ENCODE results near the gene PROK1.

The PROK1 gene

DNA sequence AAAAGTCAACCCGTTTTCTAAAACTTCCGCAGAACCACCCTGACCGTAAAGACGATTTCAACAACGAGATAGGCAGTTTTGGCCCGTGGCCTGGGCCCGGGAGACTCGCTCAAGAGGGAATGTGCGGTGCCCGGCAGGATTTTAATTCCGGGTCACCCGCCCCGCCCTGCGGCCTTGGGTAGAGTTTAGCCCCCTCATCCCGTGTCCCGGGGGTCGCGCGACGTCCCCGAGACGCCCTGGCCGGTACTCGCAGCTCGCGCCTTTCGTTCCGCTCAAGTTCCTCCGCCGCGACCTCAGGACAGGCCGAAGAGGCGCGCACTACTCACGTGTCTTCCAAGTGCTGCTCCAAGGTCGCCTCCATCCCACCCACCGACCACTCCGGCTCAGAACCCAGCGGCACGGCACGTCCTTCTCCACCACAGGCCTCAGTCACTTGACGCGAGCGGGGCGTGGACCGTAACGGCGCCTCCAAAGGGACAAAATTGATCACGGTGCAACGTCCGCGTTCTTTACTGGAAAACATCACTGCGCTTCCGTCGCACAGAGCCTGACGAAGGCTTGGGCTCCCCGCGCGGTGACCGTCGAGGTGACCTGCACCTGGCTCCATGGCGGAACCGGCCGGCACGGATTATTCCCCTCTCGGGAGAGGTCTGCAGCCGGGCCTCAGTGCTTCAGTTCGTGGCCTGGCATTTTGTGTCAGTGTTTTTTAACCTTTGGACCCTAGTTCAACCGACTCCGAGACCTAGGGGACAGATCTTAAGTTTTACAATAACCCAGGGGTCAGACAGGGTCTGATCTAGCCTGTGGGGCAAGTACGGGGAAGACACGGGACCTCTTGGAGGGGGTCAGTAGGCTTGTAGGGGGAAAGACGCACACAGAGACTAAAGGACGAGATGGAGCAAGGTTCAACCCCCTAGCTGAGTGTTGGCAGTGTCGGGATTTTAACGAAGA is 43.4 kb upstream of the PROK1 start, which contains the start of gene LAMTOR5:
LAMTOR5 (minus strand) TSS at position 435 of the 951 bp plus-strand sequence; CDS start at position 361, 74 bp downstream.
- H3K9me3 ChIP-seq (ENCODE audit: low read length), result no peaks in the 10 kb centered on the region
- H3K9ac ChIP-seq (ENCODE audit: low read length), result peak within 1 kb of the TSS; percentile 86
- H3K4me2 ChIP-seq (ENCODE audit: low read length), result peak within 1 kb of the TSS; percentile 92
- no peaks in the 10 kb centered on the region for H3F3A ChIP-seq (ENCODE audit: insufficient read depth, low read length)
- no peaks in the 10 kb centered on the region for H3K9me2 ChIP-seq (ENCODE audit: low read depth, low read length)
- peaks cover 31% of the 10 kb centered on the region for H3K4me1 ChIP-seq (ENCODE audit: insufficient read depth, low read length, severe bottlenecking)
- TF ChIP-seq EZH2 (IDR thresholded peaks at IDR 0.05; ENCODE audit: borderline replicate concordance, low read length), result no peak
- TF ChIP-seq, protein P1, sequence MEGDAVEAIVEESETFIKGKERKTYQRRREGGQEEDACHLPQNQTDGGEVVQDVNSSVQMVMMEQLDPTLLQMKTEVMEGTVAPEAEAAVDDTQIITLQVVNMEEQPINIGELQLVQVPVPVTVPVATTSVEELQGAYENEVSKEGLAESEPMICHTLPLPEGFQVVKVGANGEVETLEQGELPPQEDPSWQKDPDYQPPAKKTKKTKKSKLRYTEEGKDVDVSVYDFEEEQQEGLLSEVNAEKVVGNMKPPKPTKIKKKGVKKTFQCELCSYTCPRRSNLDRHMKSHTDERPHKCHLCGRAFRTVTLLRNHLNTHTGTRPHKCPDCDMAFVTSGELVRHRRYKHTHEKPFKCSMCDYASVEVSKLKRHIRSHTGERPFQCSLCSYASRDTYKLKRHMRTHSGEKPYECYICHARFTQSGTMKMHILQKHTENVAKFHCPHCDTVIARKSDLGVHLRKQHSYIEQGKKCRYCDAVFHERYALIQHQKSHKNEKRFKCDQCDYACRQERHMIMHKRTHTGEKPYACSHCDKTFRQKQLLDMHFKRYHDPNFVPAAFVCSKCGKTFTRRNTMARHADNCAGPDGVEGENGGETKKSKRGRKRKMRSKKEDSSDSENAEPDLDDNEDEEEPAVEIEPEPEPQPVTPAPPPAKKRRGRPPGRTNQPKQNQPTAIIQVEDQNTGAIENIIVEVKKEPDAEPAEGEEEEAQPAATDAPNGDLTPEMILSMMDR (IDR thresholded peaks at IDR 0.05; ENCODE audit: low read length), result 0 out of 2 replicates have a peak, but pooled peaks have one; percentile 6
- no peaks in the 10 kb centered on the region for H4K20me1 ChIP-seq (ENCODE audit: insufficient read depth, low read length)
- peaks cover 6% of the 10 kb centered on the region for H3K79me2 ChIP-seq (ENCODE audit: insufficient read depth, low read length)
- peaks cover 28% of the 10 kb centered on the region for H3K36me3 ChIP-seq (ENCODE audit: insufficient read depth, low read length)
- peak within 1 kb of the TSS; percentile 86 for H2AFZ ChIP-seq (ENCODE audit: low read length)
- H3K27ac ChIP-seq (ENCODE audit: low read depth, low read length, poor library complexity, severe bottlenecking), result peak within 1 kb of the TSS; percentile 63
- H3K4me3 ChIP-seq (ENCODE audit: low read depth, low read length, poor library complexity, severe bottlenecking), result peak within 1 kb of the TSS; percentile 79
- no peaks in the 10 kb centered on the region for H3K27me3 ChIP-seq (ENCODE audit: insufficient read depth, low read length)

DNA sequence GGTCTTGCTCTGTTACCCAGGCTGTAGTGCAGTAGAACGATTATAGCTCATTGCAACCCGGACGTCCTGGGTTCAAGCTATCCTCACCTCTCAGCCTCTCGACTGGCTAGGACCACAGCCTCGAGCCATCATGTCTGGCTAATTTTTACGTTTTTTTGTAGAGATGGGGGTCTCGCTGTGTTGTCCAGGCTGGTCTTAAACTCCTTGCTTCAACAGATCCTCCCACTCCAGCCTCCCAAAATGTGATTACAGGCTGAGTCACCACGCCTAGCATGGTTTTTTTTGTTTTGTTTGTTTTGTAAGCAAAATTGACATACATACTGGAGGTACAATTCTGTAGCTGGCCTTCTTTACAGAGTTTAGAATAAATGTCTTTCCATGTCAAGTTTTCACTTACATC is 42.5 kb upstream of the PROK1 start:
- H3K4me2 ChIP-seq (ENCODE audit: low read length), result peak overlapping the region; percentile 92
- no peaks in the 10 kb centered on the region for H3K9me2 ChIP-seq (ENCODE audit: low read depth, low read length)
- H3K27ac ChIP-seq (ENCODE audit: low read depth, low read length, poor library complexity, severe bottlenecking), result no peak overlapping the region
- H2AFZ ChIP-seq (ENCODE audit: low read length), result peak overlapping the region; percentile 86; the same call in 1 of the 2 replicates
- no peaks in the 10 kb centered on the region for H3K27me3 ChIP-seq (ENCODE audit: insufficient read depth, low read length)
- H3F3A ChIP-seq (ENCODE audit: insufficient read depth, low read length), result no peaks in the 10 kb centered on the region
- no peak for TF ChIP-seq EZH2 (IDR thresholded peaks at IDR 0.05; ENCODE audit: borderline replicate concordance, low read length)
- TF ChIP-seq, protein P1 (IDR thresholded peaks at IDR 0.05; ENCODE audit: low read length), result no peak
- H3K9me3 ChIP-seq (ENCODE audit: low read length), result no peaks in the 10 kb centered on the region
- peaks cover 31% of the 10 kb centered on the region for H3K4me1 ChIP-seq (ENCODE audit: insufficient read depth, low read length, severe bottlenecking)
- H3K36me3 ChIP-seq (ENCODE audit: insufficient read depth, low read length), result peaks cover 18% of the 10 kb centered on the region; the same call in 1 of the 2 replicates
- H3K4me3 ChIP-seq (ENCODE audit: low read depth, low read length, poor library complexity, severe bottlenecking), result peak overlapping the region; percentile 79
- peaks cover 6% of the 10 kb centered on the region for H3K79me2 ChIP-seq (ENCODE audit: insufficient read depth, low read length)
- H3K9ac ChIP-seq (ENCODE audit: low read length), result peak overlapping the region; percentile 86
- H4K20me1 ChIP-seq (ENCODE audit: insufficient read depth, low read length), result no peaks in the 10 kb centered on the region

DNA sequence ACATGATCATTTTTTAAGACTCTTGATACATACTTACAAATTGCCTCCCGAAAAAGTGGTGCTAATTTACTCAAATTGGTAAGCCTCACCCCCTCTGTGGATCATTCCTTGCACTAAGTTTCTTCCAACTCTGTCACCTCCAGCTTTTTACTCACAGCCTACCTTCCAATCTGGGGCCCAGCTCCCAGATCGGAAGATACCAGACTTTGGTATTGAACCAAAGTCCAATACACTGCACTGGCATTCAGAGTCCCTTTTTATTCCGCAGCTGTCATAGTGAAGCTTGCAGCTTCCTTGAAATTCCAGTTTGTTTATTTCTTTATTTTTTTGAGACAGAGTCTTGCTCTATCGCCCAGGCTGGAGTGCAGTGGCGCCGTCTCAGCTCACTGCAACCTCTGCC is 41.6 kb upstream of the PROK1 start:
- H3F3A ChIP-seq (ENCODE audit: insufficient read depth, low read length), result no peaks in the 10 kb centered on the region
- H3K27ac ChIP-seq (ENCODE audit: low read depth, low read length, poor library complexity, severe bottlenecking), result no peak overlapping the region
- H2AFZ ChIP-seq (ENCODE audit: low read length), result no peak overlapping the region
- no peak overlapping the region for H3K4me3 ChIP-seq (ENCODE audit: low read depth, low read length, poor library complexity, severe bottlenecking)
- no peak for TF ChIP-seq EZH2 (IDR thresholded peaks at IDR 0.05; ENCODE audit: borderline replicate concordance, low read length)
- TF ChIP-seq, protein P1 (IDR thresholded peaks at IDR 0.05; ENCODE audit: low read length), result no peak
- H3K9ac ChIP-seq (ENCODE audit: low read length), result no peak overlapping the region
- H3K79me2 ChIP-seq (ENCODE audit: insufficient read depth, low read length), result peaks cover 6% of the 10 kb centered on the region
- H3K4me2 ChIP-seq (ENCODE audit: low read length), result no peak overlapping the region
- H3K9me3 ChIP-seq (ENCODE audit: low read length), result no peaks in the 10 kb centered on the region
- H3K27me3 ChIP-seq (ENCODE audit: insufficient read depth, low read length), result no peaks in the 10 kb centered on the region
- no peaks in the 10 kb centered on the region for H3K9me2 ChIP-seq (ENCODE audit: low read depth, low read length)
- no peaks in the 10 kb centered on the region for H4K20me1 ChIP-seq (ENCODE audit: insufficient read depth, low read length)
- peaks cover 31% of the 10 kb centered on the region for H3K4me1 ChIP-seq (ENCODE audit: insufficient read depth, low read length, severe bottlenecking)
- peaks cover 10% of the 10 kb centered on the region; the same call in 1 of the 2 replicates for H3K36me3 ChIP-seq (ENCODE audit: insufficient read depth, low read length)
